ENCODE results near the gene INTS7. TPM values are rescaled to one million over a fixed set of nuclear protein-coding genes. Genes with fewer than 3 reads are reported as not detected.

Gene INTS7
- total RNA-seq, 1 experiment from 2014 or later, result 21.7 TPM

GRCh38 chr1:212055333-212055732 is 20.0 kb upstream of the INTS7 start (continued):
- no peak for TF ChIP-seq SRF (IDR thresholded peaks at IDR 0.05; ENCODE audit: low read depth)
- TF ChIP-seq POLR2AphosphoS5 (IDR thresholded peaks at IDR 0.05; ENCODE audit: low read depth, low read length), result no peak
- no peak for TF ChIP-seq ATF3 (IDR thresholded peaks at IDR 0.05)
- TF ChIP-seq SP1 (IDR thresholded peaks at IDR 0.05; ENCODE audit: low read depth), result no peak
- no peak for TF ChIP-seq CTCF (IDR thresholded peaks at IDR 0.05 in 2 of 3, conservative IDR thresholded peaks at IDR 0.05 in 1 of 3; ENCODE audit: borderline replicate concordance in 1 of 3, insufficient read depth in 1 of 3, low read depth in 2 of 3, low read length in 2 of 3)

GRCh38 chr1:212053993-212054392 is 18.6 kb upstream of the INTS7 start:
- Histone ChIP-seq H3K27ac (ENCODE audit: low read depth, low read length) (no peak overlapping the region), H3K27me3 (ENCODE audit: insufficient read depth, low read length) (no peaks in the 10 kb centered on the region), H3K9me2 (ENCODE audit: insufficient read depth) (no peaks in the 10 kb centered on the region), H3K9ac (ENCODE audit: low read length) (no peak overlapping the region), H3K9me3 (ENCODE audit: control insufficient read depth in 1 of 2, insufficient read depth in 1 of 2, low read depth in 1 of 2, low read length in 2 of 2) (no peaks in the 10 kb centered on the region), H2AFZ (ENCODE audit: low read depth, low read length, poor library complexity, severe bottlenecking) (no peak overlapping the region), H3K36me3 (ENCODE audit: control insufficient read depth in 1 of 2, insufficient read depth in 2 of 2, low read length in 2 of 2) (peaks cover 8 to 56% of the 10 kb centered on the region in 2 experiments; a peak in 3 of 4 replicates), H4K20me1 (ENCODE audit: insufficient read depth) (no peaks in the 10 kb centered on the region), H3K4me1 (ENCODE audit: control insufficient read depth in 1 of 2, insufficient read depth in 2 of 2, low read length in 2 of 2) (no peaks in the 10 kb centered on the region), H3K4me2 (ENCODE audit: low read length) (no peak overlapping the region), H3K4me3 (replicated peaks in 1 of 2; ENCODE audit: low read depth in 1 of 2, low read length in 2 of 2) (no peak overlapping the region), H3K79me2 (ENCODE audit: insufficient read depth, low read length) (peaks cover 21% of the 10 kb centered on the region)
- intact Hi-C loops (cut with micrococcal nuclease), result no loop called here
- no TSS peak for BruUV-seq (replicated peaks)
- TF ChIP-seq JUND (IDR thresholded peaks at IDR 0.05) (no peak), EZH2phosphoT487 (IDR thresholded peaks at IDR 0.05; ENCODE audit: borderline replicate concordance) (no peak), REST (IDR thresholded peaks at IDR 0.05; ENCODE audit: low read depth) (no peak), EZH2 (IDR thresholded peaks at IDR 0.05) (no peak), SRF (IDR thresholded peaks at IDR 0.05; ENCODE audit: low read depth) (no peak), YY1 (IDR thresholded peaks at IDR 0.05; ENCODE audit: extremely low read depth, insufficient replicate concordance, low read depth, low read length) (no peak), ZFX (IDR thresholded peaks at IDR 0.05) (no peak), EGR1 (IDR thresholded peaks at IDR 0.05; ENCODE audit: low read depth) (no peak), CBX3 (IDR thresholded peaks at IDR 0.05; ENCODE audit: low read depth) (no peak), ELF1 (IDR thresholded peaks at IDR 0.05; ENCODE audit: borderline replicate concordance, low read depth) (no peak), CEBPB (IDR thresholded peaks at IDR 0.05; ENCODE audit: low read depth) (no peak), CTCF (IDR thresholded peaks at IDR 0.05 in 2 of 3, conservative IDR thresholded peaks at IDR 0.05 in 1 of 3; ENCODE audit: borderline replicate concordance in 1 of 3, insufficient read depth in 1 of 3, low read depth in 2 of 3, low read length in 2 of 3) (no peak), ATF3 (IDR thresholded peaks at IDR 0.05) (no peak), SIN3A (IDR thresholded peaks at IDR 0.05; ENCODE audit: low read depth) (no peak)
- DNase-seq (ENCODE audit: low read depth, low spot score) (no peak), ATAC-seq (no peak)
- ChIA-PET RAD21 (ENCODE audit: low non-redundant PET in 1 of 2, low total read pairs in 2 of 2, uncharacterized antibody in 2 of 2, unreplicated experiment in 2 of 2) (no interaction called here), POLR2A (no interaction called here), CTCF (no interaction called here)
